ENCODE measurements around the gene LRFN4. TPM values are rescaled to one million over a fixed set of nuclear protein-coding genes. Genes with fewer than 3 reads are reported as not detected.

Gene LRFN4
- total RNA-seq, 2 experiments from 2014 or later = 33.9 to 38.6 TPM

DNA sequence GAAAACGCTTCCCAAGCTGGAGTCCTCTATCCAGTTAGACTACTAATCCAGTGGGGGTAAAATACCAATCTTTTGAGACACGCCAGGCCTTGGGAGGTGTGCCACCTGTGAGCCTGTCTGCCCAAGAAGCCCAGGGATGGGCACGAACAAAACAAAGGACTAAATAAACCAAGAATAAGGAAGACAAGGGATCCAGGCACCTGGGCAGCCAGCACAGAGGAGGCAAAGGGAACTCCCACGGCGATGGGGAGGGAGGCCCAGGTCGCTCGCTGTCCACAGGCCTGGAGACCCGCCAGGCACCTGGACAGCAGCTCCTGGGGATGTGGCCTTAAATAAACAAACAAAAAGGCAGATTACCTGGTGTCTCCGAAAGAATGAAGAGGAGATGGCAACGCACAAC is 31.4 kb downstream of the LRFN4 start:
- CTCF ChIA-PET (ENCODE audit: unreplicated experiment) = no interaction called here
- Histone ChIP-seq H3K9me3 (ENCODE audit: low read length) (no peaks in the 10 kb centered on the region), H3K4me3 (ENCODE audit: low read depth, low read length, poor library complexity, severe bottlenecking) (no peak overlapping the region), H3K9me2 (ENCODE audit: insufficient read depth, low read length) (no peaks in the 10 kb centered on the region), H3K4me1 (ENCODE audit: insufficient read depth, low read length, poor library complexity, severe bottlenecking) (no peaks in the 10 kb centered on the region), H3K79me2 (ENCODE audit: insufficient read depth, low read depth, low read length) (no peaks in the 10 kb centered on the region), H3K4me2 (ENCODE audit: low read length) (no peak overlapping the region), H4K20me1 (ENCODE audit: insufficient read depth, low read length) (no peaks in the 10 kb centered on the region), H3K36me3 (ENCODE audit: insufficient read depth, low read length) (no peaks in the 10 kb centered on the region), H3K27ac (ENCODE audit: low read depth, low read length, poor library complexity, severe bottlenecking) (no peak overlapping the region), H2AFZ (ENCODE audit: low read length) (no peak overlapping the region)
- DNase-seq (ENCODE audit: low spot score) = no peak
- TF ChIP-seq, protein P1, sequence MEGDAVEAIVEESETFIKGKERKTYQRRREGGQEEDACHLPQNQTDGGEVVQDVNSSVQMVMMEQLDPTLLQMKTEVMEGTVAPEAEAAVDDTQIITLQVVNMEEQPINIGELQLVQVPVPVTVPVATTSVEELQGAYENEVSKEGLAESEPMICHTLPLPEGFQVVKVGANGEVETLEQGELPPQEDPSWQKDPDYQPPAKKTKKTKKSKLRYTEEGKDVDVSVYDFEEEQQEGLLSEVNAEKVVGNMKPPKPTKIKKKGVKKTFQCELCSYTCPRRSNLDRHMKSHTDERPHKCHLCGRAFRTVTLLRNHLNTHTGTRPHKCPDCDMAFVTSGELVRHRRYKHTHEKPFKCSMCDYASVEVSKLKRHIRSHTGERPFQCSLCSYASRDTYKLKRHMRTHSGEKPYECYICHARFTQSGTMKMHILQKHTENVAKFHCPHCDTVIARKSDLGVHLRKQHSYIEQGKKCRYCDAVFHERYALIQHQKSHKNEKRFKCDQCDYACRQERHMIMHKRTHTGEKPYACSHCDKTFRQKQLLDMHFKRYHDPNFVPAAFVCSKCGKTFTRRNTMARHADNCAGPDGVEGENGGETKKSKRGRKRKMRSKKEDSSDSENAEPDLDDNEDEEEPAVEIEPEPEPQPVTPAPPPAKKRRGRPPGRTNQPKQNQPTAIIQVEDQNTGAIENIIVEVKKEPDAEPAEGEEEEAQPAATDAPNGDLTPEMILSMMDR (conservative IDR thresholded peaks at IDR 0.05; ENCODE audit: low read length) = no peak
- TF ChIP-seq EZH2phosphoT487 (IDR thresholded peaks at IDR 0.05; ENCODE audit: borderline replicate concordance, low read depth, low read length) = no peak
- POLR2A ChIA-PET = no interaction called here
- intact Hi-C loops (cut with micrococcal nuclease; ENCODE audit: unreplicated experiment) = no loop called here
- BruUV-seq (replicated peaks) = no TSS peak

DNA sequence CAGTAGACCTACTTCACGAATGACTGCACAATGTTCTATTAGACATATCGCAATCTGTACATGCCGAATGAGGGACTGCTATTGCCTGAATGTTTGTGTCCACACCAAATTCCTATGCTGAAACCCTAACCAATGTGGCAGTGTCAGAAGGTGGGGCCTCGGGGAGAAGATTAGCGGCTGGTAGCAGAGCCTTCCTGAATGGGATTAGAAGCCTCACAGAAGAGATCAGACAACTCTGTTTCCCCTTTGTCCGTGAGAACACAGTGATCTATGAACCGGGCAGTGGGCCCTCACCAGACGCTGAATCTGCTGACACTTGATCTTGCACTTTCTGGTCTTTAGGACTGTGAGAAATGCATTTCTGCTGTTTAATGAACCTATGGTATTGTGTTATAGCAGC is 33.1 kb downstream of the LRFN4 start:
- Histone ChIP-seq H3K27ac (ENCODE audit: low read depth, low read length, poor library complexity, severe bottlenecking) (no peak overlapping the region), H4K20me1 (ENCODE audit: insufficient read depth, low read length) (no peaks in the 10 kb centered on the region), H3K4me2 (ENCODE audit: low read length) (no peak overlapping the region), H3K4me3 (ENCODE audit: low read depth, low read length, poor library complexity, severe bottlenecking) (no peak overlapping the region), H3K4me1 (ENCODE audit: insufficient read depth, low read length, poor library complexity, severe bottlenecking) (no peaks in the 10 kb centered on the region), H3K9me3 (ENCODE audit: low read length) (no peaks in the 10 kb centered on the region), H2AFZ (ENCODE audit: low read length) (no peak overlapping the region), H3K9me2 (ENCODE audit: insufficient read depth, low read length) (no peaks in the 10 kb centered on the region), H3K36me3 (ENCODE audit: insufficient read depth, low read length) (no peaks in the 10 kb centered on the region), H3K79me2 (ENCODE audit: insufficient read depth, low read depth, low read length) (no peaks in the 10 kb centered on the region)
- POLR2A ChIA-PET = interaction anchor here (0.7 kb wide), 1 partner anchor 20 kb away, joined by 3 read pairs; no protein-coding TSS in a partner anchor
- DNase-seq (ENCODE audit: low spot score) = no peak
- CTCF ChIA-PET (ENCODE audit: unreplicated experiment) = no interaction called here
- intact Hi-C loops (cut with micrococcal nuclease; ENCODE audit: unreplicated experiment) = no loop called here
- TF ChIP-seq, protein P1 (conservative IDR thresholded peaks at IDR 0.05; ENCODE audit: low read length) = no peak
- TF ChIP-seq EZH2phosphoT487 (IDR thresholded peaks at IDR 0.05; ENCODE audit: borderline replicate concordance, low read depth, low read length) = no peak
- no TSS peak for BruUV-seq (replicated peaks)

- CTCF ChIA-PET (ENCODE audit: unreplicated experiment) = no interaction called here
- Histone ChIP-seq H3K79me2 (ENCODE audit: insufficient read depth, low read depth, low read length) (no peaks in the 10 kb centered on the region), H2AFZ (ENCODE audit: low read length) (no peak overlapping the region), H3K27ac (ENCODE audit: low read depth, low read length, poor library complexity, severe bottlenecking) (no peak overlapping the region), H3K4me1 (ENCODE audit: insufficient read depth, low read length, poor library complexity, severe bottlenecking) (no peaks in the 10 kb centered on the region), H4K20me1 (ENCODE audit: insufficient read depth, low read length) (no peaks in the 10 kb centered on the region), H3K36me3 (ENCODE audit: insufficient read depth, low read length) (no peaks in the 10 kb centered on the region), H3K4me3 (ENCODE audit: low read depth, low read length, poor library complexity, severe bottlenecking) (no peak overlapping the region), H3K9me2 (ENCODE audit: insufficient read depth, low read length) (no peaks in the 10 kb centered on the region), H3K9me3 (ENCODE audit: low read length) (no peaks in the 10 kb centered on the region), H3K4me2 (ENCODE audit: low read length) (no peak overlapping the region)
- no peak for DNase-seq (ENCODE audit: low spot score)
- no TSS peak for BruUV-seq (replicated peaks)
- TF ChIP-seq, protein P1 (conservative IDR thresholded peaks at IDR 0.05; ENCODE audit: low read length) = no peak
- TF ChIP-seq EZH2phosphoT487 (IDR thresholded peaks at IDR 0.05; ENCODE audit: borderline replicate concordance, low read depth, low read length) = no peak
- intact Hi-C loops (cut with micrococcal nuclease; ENCODE audit: unreplicated experiment) = no loop called here
- POLR2A ChIA-PET = no interaction called here
Observed at GRCh38 chr11:66891851-66892660, 35.2 kb downstream of the LRFN4 start.

All from OCI-LY7 (cell line).